DMS53 treated with DMSO at 0.1 percent for 48 hours (cell line): ENCODE measurements around the gene MRPS24.
"Not testable (repeated sequence)": the region's sequence is repeated elsewhere in the genome, so short reads cannot be mapped to it uniquely, and the experiment has no call there.

Experiments
- DNase-seq: peaks from one replicate; lab custom pipeline; 2025; ENCODE audit not compliant: unreplicated experiment; lab: John Stamatoyannopoulos, UW

The MRPS24 gene

DNA sequence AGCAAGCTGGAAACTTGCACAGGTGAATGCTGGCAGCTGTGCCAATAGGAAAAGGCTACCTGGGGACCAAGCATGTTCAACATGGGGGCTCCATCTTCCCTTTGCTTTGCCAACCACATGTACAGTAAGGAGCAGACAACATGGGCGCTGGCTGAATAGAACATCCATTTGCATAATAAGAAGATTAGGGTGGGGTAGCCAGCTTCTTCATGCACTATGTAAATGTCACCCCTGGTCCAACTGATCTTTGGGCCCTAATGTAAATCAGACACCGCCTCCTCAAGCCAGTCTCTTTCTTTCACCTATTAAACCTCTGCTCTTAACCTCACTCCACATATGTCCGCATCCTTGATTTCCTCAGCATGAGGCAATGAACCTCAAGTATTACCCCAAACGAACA, 26.0 kb downstream of the MRPS24 start:
- no peak for DNase-seq

DNA sequence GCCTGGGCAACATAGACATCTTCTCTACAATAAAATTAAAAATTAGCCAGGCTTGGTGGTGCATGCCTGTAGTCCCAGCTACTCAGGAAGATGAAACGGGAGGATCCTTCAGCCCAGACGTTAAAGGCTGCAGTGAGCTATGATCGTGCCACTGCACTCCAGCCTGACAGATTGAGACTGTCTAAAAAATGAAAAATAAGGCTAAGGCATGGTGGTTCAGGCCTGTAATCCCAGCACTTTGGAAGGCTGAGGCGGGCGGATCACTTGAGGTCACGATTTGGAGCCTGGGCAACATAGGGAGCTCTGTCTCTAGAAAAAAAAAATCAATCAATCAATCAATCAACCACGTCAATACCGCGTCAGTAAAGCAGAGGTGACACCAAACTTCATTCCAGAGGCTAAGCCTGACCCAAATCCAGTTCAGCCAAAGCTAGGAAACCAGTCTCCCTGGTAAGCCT, 31.1 kb downstream of the MRPS24 start:
- no peak for DNase-seq

DNA sequence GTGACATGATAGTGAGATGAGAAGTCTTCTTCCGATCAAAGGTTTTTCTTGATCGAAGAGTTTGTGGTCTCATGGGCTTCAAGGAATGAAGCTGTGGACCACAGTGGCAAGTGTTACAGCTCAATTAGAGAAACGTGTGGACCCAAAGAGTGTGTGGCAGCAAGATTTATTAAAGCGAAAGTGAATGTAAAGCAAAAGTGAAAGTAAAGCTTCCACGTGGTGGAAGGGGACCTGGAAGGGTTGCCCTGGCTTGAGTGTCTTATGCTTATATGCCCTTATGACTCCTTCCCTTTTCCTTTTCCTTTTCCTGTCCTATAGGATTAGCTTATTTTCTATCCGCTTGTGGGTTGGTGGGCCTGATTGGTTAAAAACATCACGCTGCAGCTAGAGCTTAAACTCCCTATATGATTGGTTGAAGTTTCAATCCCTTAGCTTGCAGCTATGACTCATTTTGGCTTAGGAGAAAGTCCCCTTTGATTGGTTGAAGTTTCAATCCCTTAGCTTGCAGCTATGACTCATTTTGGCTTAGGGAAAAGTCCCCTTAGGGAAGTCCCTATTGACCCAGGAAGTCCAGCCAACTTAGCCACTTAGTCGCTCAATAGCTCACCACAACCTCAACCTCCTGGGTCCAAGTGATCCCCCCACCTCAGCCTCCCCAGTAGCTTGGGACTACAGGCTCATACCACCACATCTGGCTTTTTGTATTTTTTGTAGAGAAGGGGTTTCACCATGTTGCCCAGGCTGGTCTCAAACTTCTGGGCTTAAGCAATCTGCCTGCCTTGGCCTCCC, 34.7 kb downstream of the MRPS24 start:
- peak; percentile 57 for DNase-seq

DNA sequence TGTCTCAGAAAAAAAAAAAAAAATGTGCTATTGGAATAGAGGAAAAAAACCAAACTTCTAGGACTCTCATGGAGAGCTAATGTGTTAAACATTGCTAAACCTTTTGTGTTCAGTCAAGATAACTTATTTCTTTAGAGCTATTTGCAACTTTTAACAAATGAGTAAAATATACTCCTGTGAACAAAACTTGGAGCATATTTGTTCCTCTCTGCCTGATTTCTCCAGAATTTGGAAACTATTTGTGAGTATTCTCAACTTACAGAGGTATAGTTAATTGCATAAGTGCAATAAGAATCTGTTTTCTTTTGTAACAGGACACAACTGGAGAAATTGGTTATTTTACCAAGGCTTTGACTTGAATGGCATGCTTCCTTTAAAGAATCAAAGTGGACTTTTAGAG, 38.4 kb downstream of the MRPS24 start:
- DNase-seq, result not testable (repeated sequence)

- DNase-seq, result no peak
Observed at GRCh38 chr7:43825391-43825808, 43.9 kb downstream of the MRPS24 start.

GRCh38 chr7:43824963-43825362, 44.4 kb downstream of the MRPS24 start:
- DNase-seq, result no peak

GRCh38 chr7:43824513-43824912, 44.8 kb downstream of the MRPS24 start:
- not testable (repeated sequence) for DNase-seq

DNA sequence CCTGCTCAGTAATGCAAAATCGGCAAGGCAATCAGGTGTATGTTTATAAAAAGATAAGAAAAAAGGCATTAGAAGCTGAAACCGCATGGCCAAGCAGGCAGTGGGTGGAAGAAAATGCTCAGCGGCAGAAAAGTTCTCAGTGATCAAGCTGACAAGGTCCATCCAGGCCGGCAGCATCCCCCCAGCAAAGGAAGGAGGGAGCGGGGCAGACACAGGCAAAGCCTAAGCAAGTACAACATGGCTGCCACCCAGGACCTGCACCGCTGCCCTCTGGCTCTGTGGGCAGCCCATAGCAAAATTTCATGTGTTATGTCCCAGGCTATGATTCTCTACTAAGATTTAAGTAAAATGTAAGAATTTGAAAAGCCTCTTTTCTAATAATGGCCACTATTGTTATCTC, 45.4 kb downstream of the MRPS24 start:
- DNase-seq, result no peak

- not testable (repeated sequence) for DNase-seq
Observed at GRCh38 chr7:43823425-43823824, 45.9 kb downstream of the MRPS24 start.
